Right ventricle myocardium inferior (tissue), 1 donor: ENCODE data around the gene SUSD4. TPM values are rescaled to one million over a fixed set of nuclear protein-coding genes. Genes with fewer than 3 reads are reported as not detected.

ENCODE experiments used
- ATAC-seq: fragments of 200-7000 bp; cut with Tn5 transposase; one replicate; pipeline ENCODE4 v1.9.1; 2020; ENCODE audit warnings: mild to moderate bottlenecking, moderate library complexity
- DNase-seq: peaks from one replicate; pipeline ENCODE4 v3.0.0; 2021; ENCODE audit errors: missing footprints
- intact Hi-C: fragments of 100-400 bp; cut with DNase I; formaldehyde crosslinking; loops from one replicate; pipeline ENCODE4 v1.11.0; 2022
- total RNA-seq: library from RNA; stranded (reverse); fragmentation: NEBNext Ultra II Directional; extraction: Animal tissue kit (Norgen Biotek cat#: 25700); gene quantifications from one replicate; pipeline ENCODE4 v1.2.1, GENCODE V29; 2021
- donor health status: DM: no; HTN: yes; CAD: no; lungs with severe emphysema.

Gene SUSD4
- total RNA-seq, 1 donor from 2014 or later, result 8.7 TPM

DNA sequence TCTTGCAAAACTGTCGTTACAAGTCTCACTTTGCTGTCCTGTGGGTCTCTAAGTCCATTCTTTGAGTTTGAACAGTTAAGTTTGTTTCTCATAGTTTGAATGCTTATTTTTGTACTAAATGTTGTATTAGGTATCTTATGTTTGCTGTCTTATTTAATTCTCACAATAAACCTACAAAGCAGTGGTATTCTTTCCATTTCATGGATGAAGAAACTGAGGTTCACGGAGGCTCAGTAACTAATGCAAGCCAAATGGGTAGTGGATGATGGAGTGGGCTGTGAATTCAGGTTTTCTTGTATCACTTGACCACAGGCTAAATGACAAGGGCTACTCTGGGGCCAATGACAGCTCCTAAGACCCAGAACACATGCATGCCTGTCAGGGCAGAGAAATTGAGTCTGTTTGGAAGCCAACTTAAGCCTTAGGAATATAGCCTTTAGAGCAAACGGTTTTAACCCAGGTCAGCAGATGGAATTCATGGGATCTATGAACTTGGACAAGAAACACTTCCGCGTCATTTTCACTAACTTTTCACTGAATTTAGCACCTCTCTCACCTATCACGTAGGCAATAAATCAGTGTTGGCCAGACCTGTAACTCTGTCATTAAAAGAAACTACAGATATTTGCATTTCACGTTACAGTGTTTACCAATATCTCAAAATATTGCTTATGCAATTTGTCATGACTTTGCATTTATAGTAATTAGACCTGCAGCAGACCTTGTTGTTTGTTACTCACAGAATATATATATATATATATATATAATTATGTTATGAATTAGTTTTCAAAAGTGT, 153.8 kb downstream of the SUSD4 start:
- ATAC-seq, result no peak
- DNase-seq, result no peak
- intact Hi-C loops, result loop anchor here (10.0 kb wide), 1 partner anchor 65 kb away; the partner anchor contains the start of gene TLR5

DNA sequence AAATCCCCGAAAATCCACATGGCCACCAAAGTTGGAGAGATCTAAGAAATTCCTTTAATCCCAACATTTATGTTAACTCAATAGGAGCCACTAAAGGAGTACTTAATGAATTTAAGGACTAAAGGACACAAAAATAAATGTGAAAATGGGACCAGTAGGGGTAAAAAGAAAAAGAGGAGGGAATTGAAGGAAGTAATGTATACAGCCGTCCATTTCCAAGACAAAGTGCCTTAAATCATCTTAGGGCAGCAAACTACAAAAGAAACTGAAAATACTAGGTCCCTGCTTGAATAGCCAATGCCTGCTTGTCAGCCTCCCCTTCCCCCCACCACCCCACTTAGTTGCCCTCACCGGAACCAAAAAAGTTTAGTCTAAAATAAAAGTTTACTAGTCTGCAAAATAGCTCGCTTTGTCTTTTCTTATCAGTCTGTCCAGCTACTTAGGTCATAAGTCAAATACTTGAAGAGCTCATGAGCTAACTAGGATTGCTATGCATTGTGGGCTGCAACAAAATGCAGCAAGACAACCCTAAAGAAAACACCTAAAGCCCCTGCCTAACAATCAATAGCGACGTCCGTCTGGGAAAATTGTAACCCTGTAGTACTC, 154.6 kb downstream of the SUSD4 start:
- DNase-seq (no peak), ATAC-seq (no peak)
- intact Hi-C loops, result loop anchor here (10.0 kb wide), 1 partner anchor 65 kb away; the partner anchor contains the start of gene TLR5

DNA sequence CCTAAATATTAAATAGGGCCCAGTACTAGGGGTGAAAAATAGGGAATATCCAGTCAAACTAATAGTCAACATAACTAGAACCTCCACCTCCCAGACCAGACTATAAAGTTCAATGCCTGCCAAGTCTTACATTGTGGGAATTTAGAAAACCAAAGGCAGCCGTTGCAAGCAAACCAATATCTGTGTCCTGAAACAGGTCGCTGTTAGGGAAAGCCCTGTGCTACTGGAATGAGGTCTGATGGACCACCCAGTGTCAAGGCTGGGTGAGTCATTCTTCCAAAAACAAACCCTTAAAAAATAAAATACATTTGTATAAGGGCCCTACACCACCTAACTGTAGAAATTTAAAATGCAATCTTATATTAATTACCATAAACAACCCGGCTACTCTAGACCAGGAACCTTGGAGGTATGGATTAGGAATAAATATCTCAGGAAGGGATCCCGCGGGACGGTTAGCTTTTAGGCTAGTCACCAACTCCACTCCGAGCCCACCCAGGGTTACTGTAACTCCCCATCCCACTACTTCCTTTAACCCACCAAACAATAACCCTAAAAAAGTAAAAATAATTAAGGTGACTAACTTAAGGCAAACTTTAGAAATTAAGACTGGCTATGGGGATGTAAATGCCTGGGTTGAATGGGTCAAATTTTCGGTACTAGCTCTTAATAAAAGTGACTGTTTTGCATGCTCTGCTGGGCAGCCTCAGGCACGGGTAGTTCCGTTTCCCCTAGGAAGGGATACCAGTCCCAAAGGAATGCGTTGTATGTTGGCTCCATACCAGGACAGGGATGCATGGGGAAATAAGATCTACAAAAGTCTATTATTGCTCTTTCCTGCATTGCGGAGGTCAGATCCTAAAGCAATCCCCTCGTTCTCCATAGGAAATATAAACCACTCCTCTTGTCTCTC, 155.6 kb downstream of the SUSD4 start:
- ATAC-seq (no peak), DNase-seq (no peak)
- intact Hi-C loops, result loop anchor here (10.0 kb wide), 1 partner anchor 64 kb away; the partner anchor contains the start of gene TLR5

DNA sequence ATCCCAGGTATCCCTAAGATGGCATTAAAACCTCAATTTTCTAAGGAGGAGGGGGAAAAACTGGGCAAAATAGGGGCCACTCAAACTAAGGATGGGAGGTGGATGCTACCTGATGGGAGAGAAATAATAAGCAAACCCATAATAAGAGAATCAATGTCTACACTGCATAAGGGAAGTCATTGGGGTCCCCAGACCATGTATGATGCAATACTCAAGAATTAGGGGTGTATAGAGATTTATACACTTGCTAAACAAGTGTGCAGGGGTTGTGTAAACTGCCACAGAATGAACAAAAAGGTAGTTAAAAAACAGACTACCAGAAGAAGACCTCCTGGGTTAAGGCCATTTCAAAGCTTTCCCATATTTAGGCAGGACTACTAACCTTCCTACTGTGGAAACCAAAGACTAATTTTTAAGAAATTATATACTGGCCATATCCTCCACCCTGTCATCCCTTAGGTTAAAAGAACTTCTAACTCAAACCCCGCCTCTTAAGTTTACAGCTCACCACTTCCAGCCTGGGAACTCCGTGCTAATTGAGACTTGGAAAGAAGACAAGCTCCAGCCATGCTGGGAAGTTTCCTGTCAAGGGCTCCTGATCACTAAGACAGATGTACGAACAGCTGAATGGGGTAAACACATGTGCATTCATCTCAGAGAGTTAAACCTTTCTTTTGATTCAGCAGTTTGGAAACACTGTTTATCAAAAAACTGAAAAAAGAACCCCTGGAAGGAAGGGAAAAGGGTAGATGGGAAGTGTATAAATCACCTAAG, 156.5 kb downstream of the SUSD4 start:
- peak; percentile 42 for ATAC-seq
- intact Hi-C loops, result loop anchor here (10.0 kb wide), 1 partner anchor 63 kb away; the partner anchor contains the start of gene TLR5
- no peak for DNase-seq

DNA sequence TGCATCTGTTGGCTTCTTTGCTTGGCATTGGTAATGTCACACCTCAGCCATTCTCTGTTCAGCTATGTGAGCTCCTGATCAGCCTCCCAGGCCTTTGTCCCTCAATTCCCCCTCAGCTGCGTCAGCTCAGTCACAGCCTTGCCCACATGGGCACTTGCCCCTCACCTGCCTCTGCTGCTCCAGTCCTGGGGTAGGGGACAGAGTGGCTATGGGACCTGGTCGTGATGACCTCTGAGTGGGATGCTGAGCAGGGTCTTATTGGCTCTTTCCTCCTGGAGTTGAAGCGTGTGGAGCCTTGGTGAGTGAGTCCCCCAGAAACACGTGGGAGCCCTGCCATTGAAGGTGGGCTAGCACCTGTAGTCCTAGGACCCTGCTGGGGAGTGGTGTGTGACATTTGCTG, 159.6 kb downstream of the SUSD4 start:
- intact Hi-C loops, result loop anchor here (10.0 kb wide), 1 partner anchor 60 kb away; the partner anchor contains the start of gene TLR5
- no peak for ATAC-seq
- no peak for DNase-seq

DNA sequence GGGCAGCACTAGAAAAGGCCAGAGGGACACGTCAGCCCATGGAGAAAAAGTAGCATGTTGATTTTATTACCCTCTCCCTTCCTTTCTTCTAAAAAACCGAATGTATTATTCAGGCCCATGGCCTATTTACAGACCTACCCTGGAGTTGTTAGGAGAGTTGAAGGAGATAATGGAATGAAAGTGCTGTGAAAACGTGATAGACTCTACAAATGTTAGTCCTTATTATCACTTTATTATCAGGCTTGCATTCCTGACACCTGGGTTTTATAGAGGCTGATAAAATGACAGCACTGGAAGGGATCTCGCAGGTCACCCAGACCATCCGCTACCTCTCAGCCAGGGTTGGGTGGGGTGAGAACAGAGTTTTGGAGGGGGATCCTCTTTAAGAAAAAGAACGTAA, 160.3 kb downstream of the SUSD4 start:
- intact Hi-C loops, result loop anchor here (10.0 kb wide), 1 partner anchor 59 kb away; the partner anchor contains the start of gene TLR5
- ATAC-seq (no peak), DNase-seq (no peak)

DNA sequence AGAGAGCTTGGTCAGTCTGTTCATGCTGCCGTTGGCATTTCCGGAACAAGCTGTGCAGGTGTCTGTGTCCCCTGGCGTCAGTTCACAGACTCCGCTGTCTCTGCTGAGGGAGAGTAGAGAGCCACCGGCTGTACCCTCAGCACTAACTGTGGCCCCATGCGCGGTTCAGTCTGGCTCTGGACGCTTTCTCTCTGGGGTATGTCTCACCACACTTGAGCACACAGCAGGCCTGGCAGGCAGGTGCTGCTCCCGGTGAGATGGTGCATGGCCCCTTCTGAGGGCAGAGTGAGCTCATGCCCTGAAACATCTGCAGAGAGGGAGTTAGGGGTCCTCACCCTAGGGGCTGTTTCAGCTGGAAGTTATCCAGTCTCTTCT, 161.0 kb downstream of the SUSD4 start:
- intact Hi-C loops, result loop anchor here (10.0 kb wide), 1 partner anchor 58 kb away; the partner anchor contains the start of gene TLR5
- ATAC-seq, result no peak
- no peak for DNase-seq

DNA sequence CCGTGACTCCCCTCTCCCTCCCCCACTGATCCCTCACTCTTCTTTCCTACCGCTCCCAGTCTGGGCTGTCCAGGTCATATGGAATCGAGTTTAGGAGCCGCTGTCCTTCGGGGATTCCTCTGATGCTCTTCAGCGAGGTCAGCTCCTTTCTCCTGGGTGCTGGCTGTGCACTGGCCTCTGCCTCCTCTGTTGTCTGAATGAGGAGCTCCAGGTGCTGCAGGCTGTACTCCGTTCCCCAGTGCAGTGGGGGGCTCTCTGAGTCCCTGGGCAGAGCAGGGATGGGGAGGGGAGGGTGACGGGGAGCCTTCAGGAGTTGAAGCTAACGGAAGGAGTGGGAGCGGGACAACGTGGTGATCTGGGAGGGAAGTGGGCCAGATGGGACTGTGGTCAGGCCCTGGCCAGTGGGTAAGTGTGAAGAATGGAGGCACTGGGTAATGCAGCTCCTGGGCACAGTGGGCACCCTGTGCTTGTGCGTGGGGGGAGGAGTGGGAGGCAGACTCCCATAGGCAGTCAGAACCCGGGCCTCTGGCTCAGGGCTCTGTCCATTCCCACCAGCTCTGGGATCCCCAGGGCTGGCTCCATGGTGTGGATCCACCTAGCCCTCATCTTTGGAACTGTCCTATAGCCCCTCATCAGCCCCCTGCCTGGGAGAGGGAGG, 161.5 kb downstream of the SUSD4 start:
- no peak for ATAC-seq
- no peak for DNase-seq
- intact Hi-C loops, result loop anchor here (10.0 kb wide), 1 partner anchor 58 kb away; the partner anchor contains the start of gene TLR5

DNA sequence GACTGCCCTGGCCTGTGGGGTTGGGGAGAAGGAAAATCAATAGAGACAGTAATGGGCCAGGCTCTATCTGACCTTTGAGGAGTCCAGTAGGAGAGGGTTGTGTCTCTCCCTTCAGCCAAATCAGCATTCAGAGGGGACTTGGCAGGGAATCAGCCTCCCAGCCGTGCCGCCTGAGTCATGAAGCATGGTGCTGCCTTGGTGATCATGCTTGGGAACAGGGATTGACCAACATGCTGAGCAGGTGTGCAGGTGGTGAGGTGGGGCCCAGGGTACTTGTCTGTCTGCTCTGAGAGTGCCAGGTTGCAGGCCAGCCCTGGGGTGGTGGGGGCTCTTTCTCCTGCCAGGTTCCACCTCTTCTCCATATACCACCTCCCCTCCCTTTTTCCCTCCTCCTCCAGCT, 162.0 kb downstream of the SUSD4 start:
- ATAC-seq, result no peak

DNA sequence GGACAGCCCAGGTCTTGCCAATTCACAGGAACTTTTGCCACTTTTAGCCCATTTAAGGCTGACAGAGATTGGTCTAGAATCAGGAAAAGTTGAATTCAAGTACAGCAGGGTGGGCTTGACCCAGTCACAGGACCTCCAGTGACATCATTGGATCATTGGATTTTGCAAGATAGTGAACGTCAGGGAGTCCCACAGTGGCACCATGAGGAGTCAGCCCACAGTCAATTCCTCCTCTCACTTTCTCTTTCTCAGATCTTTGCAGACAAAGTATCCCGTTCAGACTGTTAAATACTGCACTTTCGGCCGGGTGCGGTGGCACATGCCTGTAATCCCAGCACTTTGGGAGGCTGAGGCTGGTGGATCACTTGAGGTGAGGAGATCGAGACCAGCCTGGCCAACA, 163.1 kb downstream of the SUSD4 start:
- intact Hi-C loops, result loop anchor here (10.0 kb wide), 1 partner anchor 56 kb away; the partner anchor contains the start of gene TLR5
- ATAC-seq, result no peak

More for the DNA sequence above, 162.0 kb downstream of the SUSD4 start:
- intact Hi-C loops, result loop anchor here (10.0 kb wide), 1 partner anchor 57 kb away; the partner anchor contains the start of gene TLR5
- DNase-seq, result no peak

DNA sequence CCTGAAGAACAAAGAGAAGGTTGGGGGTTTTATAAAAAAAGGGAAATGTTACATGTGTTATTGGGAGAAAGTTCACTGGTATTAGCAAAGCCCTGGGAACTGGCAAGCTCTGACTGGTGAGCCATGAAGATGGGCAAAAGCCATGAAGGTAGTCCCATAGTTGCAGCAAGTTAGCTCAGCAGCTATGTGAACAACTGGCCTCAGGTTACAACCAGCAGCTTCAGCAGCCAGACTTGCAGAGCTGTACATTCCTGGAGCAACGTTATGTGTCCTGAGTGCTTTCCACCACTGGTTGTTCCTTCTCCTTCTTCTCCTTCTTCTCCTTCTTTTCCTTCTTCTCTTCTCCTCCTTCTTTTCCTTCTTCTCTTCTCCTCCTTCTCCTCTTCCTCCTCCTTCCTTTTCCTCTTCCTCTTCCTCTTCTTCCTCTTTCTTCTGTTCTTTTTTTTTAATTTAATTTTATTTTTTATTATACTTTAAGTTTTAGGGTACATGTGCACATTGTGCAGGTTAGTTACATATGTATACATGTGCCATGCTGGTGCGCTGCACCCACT, 164.8 kb downstream of the SUSD4 start:
- intact Hi-C loops, result no loop called here
- DNase-seq, result no peak
- no peak for ATAC-seq

More for the DNA sequence above, 163.1 kb downstream of the SUSD4 start:
- no peak for DNase-seq

DNA sequence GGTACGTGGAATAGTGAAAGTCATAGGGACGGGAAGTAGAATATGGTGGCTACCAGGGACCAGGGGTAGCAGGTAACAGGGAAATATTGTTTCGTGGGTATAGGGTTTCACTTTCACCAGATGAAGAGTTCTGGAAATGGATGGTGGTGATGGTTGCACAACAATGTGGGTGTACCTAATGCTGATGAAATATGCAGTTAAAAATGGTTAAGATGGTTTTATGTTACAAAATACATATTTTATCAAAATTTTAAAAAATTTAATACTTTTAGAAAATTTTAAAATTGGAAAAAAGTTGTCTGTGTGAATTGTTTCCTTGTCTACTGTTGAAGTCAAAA, 165.4 kb downstream of the SUSD4 start:
- intact Hi-C loops, result no loop called here
- ATAC-seq (no peak), DNase-seq (no peak)

DNA sequence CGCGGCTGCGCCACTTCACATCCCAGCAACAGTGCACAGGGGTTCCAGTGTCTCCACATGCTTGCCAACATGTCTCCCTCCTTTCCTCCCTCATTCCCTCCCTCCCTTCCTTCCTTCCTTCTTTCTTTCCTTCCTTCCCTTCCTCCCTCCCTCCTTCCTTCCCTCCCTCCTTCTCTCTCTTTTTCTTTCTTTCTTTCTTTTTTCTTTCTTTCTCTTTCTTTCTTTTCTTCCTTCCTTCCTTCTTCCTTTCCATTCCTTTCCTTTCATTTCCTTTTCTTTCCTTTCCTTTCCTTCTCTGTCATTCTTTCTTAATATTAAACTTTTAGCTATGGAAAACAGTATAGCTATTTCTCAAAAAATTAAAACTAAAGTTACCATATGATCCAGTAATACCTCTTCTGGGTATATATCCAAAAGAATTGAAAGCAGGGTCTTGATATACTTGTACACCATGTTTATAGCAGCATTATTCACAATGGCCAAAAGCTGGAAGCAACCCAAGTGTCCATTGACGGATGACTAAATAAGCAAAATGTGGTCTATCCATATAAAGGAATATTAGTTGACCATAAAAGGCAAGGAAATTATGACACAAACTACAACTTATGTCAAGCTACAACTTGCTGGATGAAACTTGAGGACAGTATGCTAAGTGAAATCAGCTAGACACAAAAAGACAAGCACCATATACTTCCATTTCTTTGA, 165.9 kb downstream of the SUSD4 start:
- DNase-seq, result no peak
- ATAC-seq, result no peak
- intact Hi-C loops, result no loop called here

DNA sequence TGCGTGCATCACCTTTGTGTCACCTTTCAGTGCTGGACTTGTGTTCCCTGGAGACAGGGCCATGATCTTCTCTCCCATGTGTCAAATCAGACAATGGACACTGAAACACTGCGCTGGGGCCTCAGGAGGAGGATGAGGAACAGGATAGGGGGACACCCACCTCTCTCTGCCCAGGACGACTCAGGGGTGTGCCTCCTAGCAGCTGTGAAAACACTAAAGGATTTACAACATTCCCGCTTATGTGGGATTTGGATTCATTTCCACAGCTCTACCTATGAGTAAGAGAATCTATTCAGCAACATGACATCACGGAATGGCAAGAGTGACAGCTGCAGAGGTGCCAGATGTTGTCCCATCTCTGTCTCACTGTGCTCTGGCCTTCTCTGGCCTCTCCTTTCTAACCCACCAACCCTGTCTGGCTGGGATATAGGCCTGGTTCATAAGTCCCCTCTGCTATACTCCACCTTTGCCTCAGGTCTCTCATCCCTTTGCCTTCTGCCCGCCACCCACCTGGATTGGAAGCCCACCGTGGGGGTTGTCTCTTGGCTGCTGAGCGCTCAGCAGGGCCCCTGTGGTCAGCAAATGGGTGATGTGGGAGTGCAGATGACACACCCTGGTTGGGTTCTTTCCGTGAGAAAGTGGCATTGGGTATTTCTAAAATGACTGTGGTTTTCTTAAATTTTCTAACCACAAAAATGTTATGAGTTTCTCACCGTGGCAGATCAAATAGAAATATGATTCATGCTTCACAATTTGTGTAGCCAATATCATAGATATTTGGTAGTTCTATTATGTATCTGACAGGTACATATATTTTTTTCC, 173.9 kb downstream of the SUSD4 start:
- ATAC-seq (no peak), DNase-seq (no peak)
- intact Hi-C loops, result no loop called here

DNA sequence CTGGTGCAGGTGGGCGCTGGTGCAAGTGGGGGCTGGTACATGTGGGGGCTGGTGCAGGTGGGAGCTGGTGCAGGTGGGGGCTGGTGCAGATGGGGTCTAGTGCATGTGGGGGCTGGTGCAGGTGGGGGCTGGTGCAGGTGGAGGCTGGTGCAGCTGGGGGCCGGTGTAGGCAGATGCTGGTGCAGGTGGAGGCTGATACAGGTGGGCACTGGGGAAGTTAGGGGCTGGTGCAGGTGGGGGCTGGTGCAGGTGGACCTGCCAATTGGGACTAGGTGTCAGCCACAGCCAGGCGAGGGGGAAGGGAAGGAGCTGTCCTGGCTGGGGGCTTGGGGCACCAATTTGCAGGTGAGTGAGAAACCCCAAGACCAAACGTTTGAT, 174.5 kb downstream of the SUSD4 start:
- intact Hi-C loops, result no loop called here
- ATAC-seq (no peak), DNase-seq (no peak)
